Esophagus squamous epithelium (tissue), 4 donors: ENCODE measurements around the gene MTOR.

Experiments
- CTCF ChIP-seq, 6 experiments: fragments of 450-650 bp in 4 of 6; fragments of 200-600 bp in 2 of 6; sonication (generic) in 2 of 6; IDR thresholded peaks; one replicate each; pipeline ENCODE4 v1.5.1; 2016 to 2019; ENCODE audit warnings: antibody characterized with exemption in 6 of 6, mild to moderate bottlenecking in 4 of 6, moderate library complexity in 4 of 6
- POLR2A ChIP-seq, 4 donors: fragments of 450-650 bp; IDR thresholded peaks; one replicate each; pipeline ENCODE4 v1.6.1; 2017; ENCODE audit warnings: antibody characterized with exemption in 4 of 4, mild to moderate bottlenecking in 4 of 4, moderate library complexity in 3 of 4

GRCh38 chr1:11308699-11309224 lies 46.4 kb upstream of the MTOR start:
- TF ChIP-seq CTCF (IDR thresholded peaks at IDR 0.05) (no peak), POLR2A (IDR thresholded peaks at IDR 0.05) (no peak)
